Measurements from ENCODE around the gene UBXN6. TPM values are rescaled to one million over a fixed set of nuclear protein-coding genes. Genes with fewer than 3 reads are reported as not detected.

The UBXN6 gene
- total RNA-seq, 1 donor from 2014 or later, result 47.9 TPM

DNA sequence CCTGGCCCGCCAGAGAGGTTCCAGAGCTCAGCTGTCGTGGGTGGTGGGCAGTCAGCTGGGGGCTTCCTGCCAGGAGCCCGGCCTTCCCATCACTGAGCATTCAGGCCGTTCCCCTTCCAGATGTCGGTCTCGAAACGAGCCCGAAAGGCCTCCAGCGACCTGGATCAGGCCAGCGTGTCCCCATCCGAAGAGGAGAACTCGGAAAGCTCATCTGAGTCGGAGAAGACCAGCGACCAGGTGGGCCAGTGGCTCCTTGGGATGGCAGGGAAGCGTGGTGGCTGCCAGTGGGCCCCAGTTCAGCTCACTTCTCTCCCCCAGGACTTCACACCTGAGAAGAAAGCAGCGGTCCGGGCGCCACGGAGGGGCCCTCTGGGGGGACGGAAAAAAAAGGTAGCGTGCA, 33.9 kb upstream of the UBXN6 start:
- peaks cover 5% of the 10 kb centered on the region for H3K36me3 Mint-ChIP-seq (ENCODE audit: unreplicated experiment)
- peaks cover 5% of the 10 kb centered on the region for H3K27me3 Mint-ChIP-seq (ENCODE audit: unreplicated experiment)
- H3K4me3 Mint-ChIP-seq (ENCODE audit: unreplicated experiment), result no peak overlapping the region
- no peak for DNase-seq
- peaks cover 4% of the 10 kb centered on the region for H3K9me3 Mint-ChIP-seq (ENCODE audit: unreplicated experiment)
- no peak for TF ChIP-seq CTCF (IDR thresholded peaks at IDR 0.05; ENCODE audit: partially characterized antibody, unreplicated experiment)
- no peak overlapping the region for H3K27ac Mint-ChIP-seq (ENCODE audit: unreplicated experiment)
- H3K4me1 Mint-ChIP-seq (ENCODE audit: low read depth, unreplicated experiment), result no peaks in the 10 kb centered on the region

DNA sequence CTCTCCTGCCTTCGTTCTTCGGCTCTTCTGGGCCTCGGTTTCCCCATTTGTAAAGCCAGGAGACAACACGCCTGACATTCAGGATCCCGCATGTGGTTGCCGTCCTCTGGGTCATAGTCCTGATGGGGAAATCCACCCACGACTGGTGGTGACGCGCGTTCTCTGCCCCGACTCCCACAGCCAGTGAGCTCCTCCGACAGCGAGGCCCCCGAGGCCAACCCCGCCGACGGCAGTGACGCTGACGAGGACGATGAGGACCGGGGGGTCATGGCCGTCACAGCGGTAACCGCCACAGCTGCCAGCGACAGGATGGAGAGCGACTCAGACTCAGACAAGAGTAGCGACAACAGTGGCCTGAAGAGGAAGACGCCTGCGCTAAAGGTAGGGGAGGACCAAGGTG, 30.9 kb upstream of the UBXN6 start:
- Mint-ChIP-seq H3K27ac (ENCODE audit: unreplicated experiment) (no peak overlapping the region), H3K9me3 (ENCODE audit: unreplicated experiment) (peaks cover 7% of the 10 kb centered on the region), H3K36me3 (ENCODE audit: unreplicated experiment) (peaks cover 5% of the 10 kb centered on the region), H3K4me3 (ENCODE audit: unreplicated experiment) (no peak overlapping the region), H3K27me3 (ENCODE audit: unreplicated experiment) (peaks cover 6% of the 10 kb centered on the region), H3K4me1 (ENCODE audit: low read depth, unreplicated experiment) (no peaks in the 10 kb centered on the region)
- DNase-seq, result no peak
- TF ChIP-seq CTCF (IDR thresholded peaks at IDR 0.05; ENCODE audit: partially characterized antibody, unreplicated experiment), result no peak

GRCh38 chr19:4487572-4487971, 30.0 kb upstream of the UBXN6 start:
- no peak for DNase-seq
- Mint-ChIP-seq H3K36me3 (ENCODE audit: unreplicated experiment) (peaks cover 5% of the 10 kb centered on the region), H3K4me1 (ENCODE audit: low read depth, unreplicated experiment) (no peaks in the 10 kb centered on the region), H3K27ac (ENCODE audit: unreplicated experiment) (no peak overlapping the region), H3K9me3 (ENCODE audit: unreplicated experiment) (peaks cover 8% of the 10 kb centered on the region), H3K27me3 (ENCODE audit: unreplicated experiment) (peaks cover 6% of the 10 kb centered on the region), H3K4me3 (ENCODE audit: unreplicated experiment) (no peak overlapping the region)
- TF ChIP-seq CTCF (IDR thresholded peaks at IDR 0.05; ENCODE audit: partially characterized antibody, unreplicated experiment), result no peak

GRCh38 chr19:4483385-4483784, 25.8 kb upstream of the UBXN6 start:
- Mint-ChIP-seq H3K27ac (ENCODE audit: unreplicated experiment) (peak overlapping the region; percentile 2), H3K27me3 (ENCODE audit: unreplicated experiment) (peaks cover 3% of the 10 kb centered on the region), H3K4me1 (ENCODE audit: low read depth, unreplicated experiment) (no peaks in the 10 kb centered on the region), H3K4me3 (ENCODE audit: unreplicated experiment) (peak overlapping the region; percentile 67), H3K9me3 (ENCODE audit: unreplicated experiment) (peaks cover 4% of the 10 kb centered on the region), H3K36me3 (ENCODE audit: unreplicated experiment) (no peaks in the 10 kb centered on the region)
- TF ChIP-seq CTCF (IDR thresholded peaks at IDR 0.05; ENCODE audit: partially characterized antibody, unreplicated experiment), result no peak
- no peak for DNase-seq

DNA sequence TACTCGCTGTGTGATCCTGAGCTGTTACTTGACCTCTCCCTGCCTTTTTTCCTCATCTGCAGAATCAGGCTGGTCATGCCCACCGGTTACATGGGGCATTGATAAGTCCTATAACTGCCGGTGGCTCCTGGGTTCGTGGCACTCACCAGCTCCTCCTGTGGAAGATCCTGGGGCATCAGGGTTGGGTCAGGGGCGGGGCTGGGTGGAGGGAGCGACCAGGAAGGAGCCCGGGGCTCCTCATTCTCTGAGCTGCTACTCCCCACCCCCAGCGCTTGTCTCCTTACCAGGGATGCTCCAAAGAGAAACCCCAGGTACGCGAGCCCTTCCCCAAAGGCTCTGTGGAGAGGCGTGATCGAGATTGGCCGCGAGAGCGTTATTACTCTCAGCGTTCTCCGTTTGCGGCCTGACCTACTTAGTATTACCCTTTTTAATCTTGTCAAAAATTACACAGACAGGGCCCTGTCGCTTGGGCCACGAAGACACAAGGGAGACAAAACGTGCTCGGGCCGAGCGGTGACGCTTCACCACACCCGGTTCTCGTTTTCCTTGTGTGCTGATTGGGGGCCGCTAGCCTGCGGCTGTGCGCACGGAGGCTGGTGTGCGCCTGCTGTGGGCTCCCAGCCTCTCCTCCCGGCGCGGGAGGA, 25.2 kb upstream of the UBXN6 start:
- Mint-ChIP-seq H3K36me3 (ENCODE audit: unreplicated experiment) (no peaks in the 10 kb centered on the region), H3K27me3 (ENCODE audit: unreplicated experiment) (peaks cover 3% of the 10 kb centered on the region)

More for the DNA sequence above, 25.2 kb upstream of the UBXN6 start:
- Mint-ChIP-seq H3K9me3 (ENCODE audit: unreplicated experiment) (peaks cover 4% of the 10 kb centered on the region), H3K4me1 (ENCODE audit: low read depth, unreplicated experiment) (no peaks in the 10 kb centered on the region), H3K27ac (ENCODE audit: unreplicated experiment) (no peak overlapping the region), H3K4me3 (ENCODE audit: unreplicated experiment) (no peak overlapping the region)
- DNase-seq, result no peak
- no peak for TF ChIP-seq CTCF (IDR thresholded peaks at IDR 0.05; ENCODE audit: partially characterized antibody, unreplicated experiment)

Measured in glutamatergic neuron (in vitro differentiated cells).